Loucy (cell line): ENCODE data around the gene OSBPL3.

Source experiments
- H2AFZ ChIP-seq: fragments of 200-600 bp; sonication (generic); 2 replicates; pipeline ENCODE4 v1.6.0; 2016; ENCODE audit warnings: antibody characterized with exemption, mild to moderate bottlenecking, low read length, moderate library complexity
- H3F3A ChIP-seq: fragments of 200-600 bp; 2 replicates; pipeline ENCODE4 v1.6.0; 2016; ENCODE audit warnings: antibody characterized with exemption, low read depth, mild to moderate bottlenecking
- H3K27me3 ChIP-seq: fragments of 200-600 bp; sonication (generic); 2 replicates; pipeline ENCODE4 v1.6.1; 2014; ENCODE audit warnings: low read length, mild to moderate bottlenecking; ENCODE audit not compliant: insufficient read depth, poor library complexity, severe bottlenecking
- H3K36me3 ChIP-seq: fragments of 200-600 bp; sonication (generic); 2 replicates; pipeline ENCODE4 v1.6.1; 2016; ENCODE audit warnings: low read length; ENCODE audit not compliant: insufficient read depth
- H3K4me1 ChIP-seq: fragments of 200-600 bp; sonication (generic); 2 replicates; pipeline ENCODE4 v1.5.1; 2014; ENCODE audit warnings: low read length, mild to moderate bottlenecking; ENCODE audit not compliant: insufficient read depth, poor library complexity, severe bottlenecking
- H3K4me2 ChIP-seq: fragments of 200-600 bp; sonication (generic); 2 replicates; pipeline ENCODE4 v1.6.0; 2014; ENCODE audit warnings: antibody characterized with exemption, low read length, low read depth, mild to moderate bottlenecking; ENCODE audit not compliant: poor library complexity, severe bottlenecking
- H3K4me3 ChIP-seq: fragments of 200-600 bp; sonication (generic); 2 replicates; pipeline ENCODE4 v1.5.1; 2014; ENCODE audit warnings: low read length, mild to moderate bottlenecking, mixed read lengths; ENCODE audit not compliant: poor library complexity, severe bottlenecking
- H3K79me2 ChIP-seq: fragments of 200-600 bp; sonication (generic); 2 replicates; pipeline ENCODE4 v1.6.1; 2014; ENCODE audit warnings: low read length; ENCODE audit not compliant: insufficient read depth
- H3K9ac ChIP-seq: fragments of 200-600 bp; sonication (generic); 2 replicates; pipeline ENCODE4 v1.6.0; 2014; ENCODE audit warnings: mild to moderate bottlenecking, low read depth, low read length, moderate library complexity; ENCODE audit not compliant: poor library complexity, severe bottlenecking
- H3K9me2 ChIP-seq: fragments of 200-600 bp; sonication (generic); replicated peaks from 2 replicates; pipeline ENCODE4 v1.6.1; 2016; ENCODE audit warnings: low read depth, low read length, mixed read lengths
- H3K9me3 ChIP-seq: fragments of 200-600 bp; sonication (generic); 2 replicates; pipeline ENCODE4 v1.6.1; 2014; ENCODE audit warnings: mild to moderate bottlenecking, antibody characterized with exemption, low read length, low read depth; ENCODE audit not compliant: insufficient read depth
- H4K20me1 ChIP-seq: fragments of 200-600 bp; sonication (generic); 2 replicates; pipeline ENCODE4 v1.6.0; 2014; ENCODE audit warnings: antibody characterized with exemption, low read length, mild to moderate bottlenecking; ENCODE audit not compliant: insufficient read depth, poor library complexity, severe bottlenecking
- CTCF ChIP-seq: fragments of 200-600 bp; sonication (generic); conservative IDR thresholded peaks from 2 replicates; pipeline ENCODE4 v1.5.1; 2014; ENCODE audit warnings: mild to moderate bottlenecking, antibody characterized with exemption, low read length
- EZH2phosphoT487 ChIP-seq: fragments of 200-600 bp; IDR thresholded peaks from 2 replicates; pipeline ENCODE4 v1.6.1; 2018; ENCODE audit warnings: antibody characterized with exemption, mild to moderate bottlenecking, moderate library complexity, borderline replicate concordance

Gene OSBPL3

DNA sequence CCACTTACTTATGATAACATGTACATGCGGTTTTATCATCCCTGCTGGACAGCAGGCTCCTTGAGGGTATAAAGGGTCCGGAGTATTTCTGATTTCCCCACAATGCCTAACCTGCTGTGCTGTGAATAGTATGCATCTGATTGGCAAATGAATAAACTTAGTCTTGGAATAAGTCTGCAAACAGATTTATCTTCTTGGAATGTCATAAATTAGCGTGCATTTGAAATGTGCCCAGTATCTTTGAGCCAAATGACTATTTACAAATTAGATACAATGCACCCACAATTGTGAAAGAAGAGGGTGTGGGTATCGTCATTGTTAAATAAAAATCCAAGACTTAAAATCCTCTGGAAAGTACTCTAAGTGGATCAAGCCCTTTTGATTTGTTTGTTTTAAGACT lies 106.0 kb downstream of the OSBPL3 start:
- H3K9ac ChIP-seq, result no peak overlapping the region
- TF ChIP-seq CTCF (no peak), EZH2phosphoT487 (no peak)

DNA sequence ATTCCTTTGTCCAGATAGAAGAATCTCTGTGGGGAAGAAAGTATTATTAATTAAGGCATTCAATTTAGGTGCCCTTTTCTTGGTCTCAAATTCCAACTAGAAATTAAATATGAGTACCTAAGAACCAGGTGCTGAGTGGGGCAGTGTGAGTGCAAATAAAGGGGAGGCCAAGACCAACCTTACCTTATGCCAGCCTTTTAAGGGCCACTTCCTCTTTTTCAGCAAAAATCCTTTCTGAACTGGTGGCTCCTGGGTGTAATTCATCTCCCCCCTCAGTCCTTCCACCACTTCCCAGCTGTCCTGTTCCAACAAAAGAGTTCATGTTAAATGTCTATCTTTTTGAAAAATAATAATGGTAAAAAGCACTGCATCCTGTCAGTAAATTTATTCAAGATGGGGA lies 108.2 kb downstream of the OSBPL3 start:
- Histone ChIP-seq H3F3A (no peaks in the 10 kb centered on the region), H3K27me3 (no peaks in the 10 kb centered on the region), H3K79me2 (no peaks in the 10 kb centered on the region), H3K4me3 (no peak overlapping the region), H3K9me2 (no peaks in the 10 kb centered on the region), H3K4me1 (no peaks in the 10 kb centered on the region), H2AFZ (no peak overlapping the region), H4K20me1 (no peaks in the 10 kb centered on the region), H3K9me3 (no peaks in the 10 kb centered on the region), H3K4me2 (no peak overlapping the region), H3K36me3 (peaks cover 29% of the 10 kb centered on the region; the same call in 1 of the 2 replicates), H3K9ac (no peak overlapping the region)
- no peak for TF ChIP-seq EZH2phosphoT487

More for the DNA sequence above, 106.0 kb downstream of the OSBPL3 start:
- Histone ChIP-seq H3K9me3 (no peaks in the 10 kb centered on the region), H3K4me2 (no peak overlapping the region), H3F3A (no peaks in the 10 kb centered on the region), H2AFZ (no peak overlapping the region), H3K27me3 (no peaks in the 10 kb centered on the region), H4K20me1 (no peaks in the 10 kb centered on the region), H3K9me2 (no peaks in the 10 kb centered on the region), H3K79me2 (no peaks in the 10 kb centered on the region), H3K4me3 (no peak overlapping the region), H3K4me1 (peaks cover 4% of the 10 kb centered on the region), H3K36me3 (peaks cover 23% of the 10 kb centered on the region; the same call in 1 of the 2 replicates)

DNA sequence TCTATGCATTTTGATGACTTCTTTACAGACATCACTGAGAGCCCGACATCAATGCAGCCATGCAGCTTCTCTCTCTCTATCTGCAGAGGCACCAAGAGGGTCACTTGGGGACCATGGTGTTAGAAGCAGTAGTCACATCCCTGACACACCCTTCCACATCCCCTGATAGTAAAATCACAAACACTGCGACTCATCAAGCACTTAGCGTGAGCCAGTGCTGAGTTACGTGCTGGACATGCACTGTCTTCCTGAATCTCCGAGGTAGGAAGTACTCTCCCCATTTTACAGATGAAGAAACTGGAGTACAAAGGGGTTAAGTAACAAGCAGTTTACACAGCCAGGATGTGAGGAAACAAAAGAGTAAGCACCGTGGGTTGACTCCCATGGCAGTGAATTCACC lies 109.2 kb downstream of the OSBPL3 start:
- TF ChIP-seq EZH2phosphoT487, result no peak
- no peak for TF ChIP-seq CTCF

GRCh38 chr7:24869572-24869971 lies 110.4 kb downstream of the OSBPL3 start:
- no peak overlapping the region for H3K4me3 ChIP-seq
- H4K20me1 ChIP-seq, result no peaks in the 10 kb centered on the region
- no peaks in the 10 kb centered on the region for H3K9me3 ChIP-seq
- no peaks in the 10 kb centered on the region for H3K9me2 ChIP-seq
- peaks cover 44% of the 10 kb centered on the region; the same call in 1 of the 2 replicates for H3K36me3 ChIP-seq
- H3K27me3 ChIP-seq, result no peaks in the 10 kb centered on the region
- no peak overlapping the region for H3K9ac ChIP-seq
- no peaks in the 10 kb centered on the region for H3F3A ChIP-seq
- TF ChIP-seq CTCF (no peak), EZH2phosphoT487 (no peak)
- H3K4me2 ChIP-seq, result no peak overlapping the region
- H3K4me1 ChIP-seq, result no peaks in the 10 kb centered on the region
- H2AFZ ChIP-seq, result no peak overlapping the region
- H3K79me2 ChIP-seq, result no peaks in the 10 kb centered on the region

More for the DNA sequence above, 109.2 kb downstream of the OSBPL3 start:
- Histone ChIP-seq H3K4me1 (no peaks in the 10 kb centered on the region), H3K9me2 (no peaks in the 10 kb centered on the region), H2AFZ (no peak overlapping the region), H3K9me3 (no peaks in the 10 kb centered on the region), H3K36me3 (peaks cover 34% of the 10 kb centered on the region; the same call in 1 of the 2 replicates), H3K4me2 (no peak overlapping the region), H4K20me1 (no peaks in the 10 kb centered on the region), H3K9ac (no peak overlapping the region), H3F3A (no peaks in the 10 kb centered on the region), H3K27me3 (no peaks in the 10 kb centered on the region), H3K79me2 (no peaks in the 10 kb centered on the region), H3K4me3 (no peak overlapping the region)
